ENCODE results near the gene THAP7. TPM values are rescaled to one million over a fixed set of nuclear protein-coding genes. Genes with fewer than 3 reads are reported as not detected.

The THAP7 gene
- total RNA-seq, 1 donor from 2014 or later = 22.0 TPM

DNA sequence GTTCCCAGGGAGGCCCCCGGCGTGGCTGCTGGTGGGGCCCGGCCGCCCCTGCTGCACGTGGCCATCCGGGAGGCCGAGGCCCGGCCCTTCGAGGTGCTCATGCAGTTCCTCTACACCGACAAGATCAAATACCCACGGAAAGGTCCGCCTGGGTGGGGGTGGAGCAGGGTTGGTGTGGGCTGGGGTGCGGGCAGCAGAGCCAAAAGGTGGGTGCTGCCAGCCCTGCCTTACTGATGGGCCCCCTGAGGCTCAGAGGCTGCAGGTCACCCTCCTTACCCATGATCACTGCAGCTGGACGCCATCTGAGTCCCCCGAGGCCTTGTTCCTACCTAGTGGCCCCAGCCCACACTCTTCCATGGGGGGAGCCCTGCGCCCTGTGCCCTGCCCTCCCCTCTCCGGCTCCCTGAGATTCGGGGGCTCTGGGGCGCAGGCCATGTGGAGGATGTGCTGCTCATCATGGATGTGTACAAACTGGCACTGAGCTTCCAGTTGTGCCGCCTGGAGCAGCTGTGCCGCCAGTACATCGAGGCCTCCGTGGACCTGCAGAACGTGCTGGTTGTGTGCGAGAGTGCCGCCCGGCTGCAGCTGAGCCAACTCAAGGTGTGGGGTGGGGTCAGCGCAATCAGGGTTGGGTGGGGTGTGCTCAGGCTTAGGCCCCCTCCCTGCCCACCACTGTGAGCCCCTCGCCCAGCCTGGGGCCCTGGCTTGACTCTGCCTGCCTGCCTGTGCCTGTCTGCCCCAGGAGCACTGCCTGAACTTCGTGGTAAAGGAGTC is 7.6 kb downstream of the THAP7 start:
- Mint-ChIP-seq H3K36me3 (peaks cover 5% of the 10 kb centered on the region), H3K27ac (no peak overlapping the region), H3K4me1 (no peaks in the 10 kb centered on the region), H3K27me3 (ENCODE audit: low read depth) (no peaks in the 10 kb centered on the region), H3K9me3 (no peaks in the 10 kb centered on the region), H3K4me3 (no peak overlapping the region)
- TF ChIP-seq, protein P1, sequence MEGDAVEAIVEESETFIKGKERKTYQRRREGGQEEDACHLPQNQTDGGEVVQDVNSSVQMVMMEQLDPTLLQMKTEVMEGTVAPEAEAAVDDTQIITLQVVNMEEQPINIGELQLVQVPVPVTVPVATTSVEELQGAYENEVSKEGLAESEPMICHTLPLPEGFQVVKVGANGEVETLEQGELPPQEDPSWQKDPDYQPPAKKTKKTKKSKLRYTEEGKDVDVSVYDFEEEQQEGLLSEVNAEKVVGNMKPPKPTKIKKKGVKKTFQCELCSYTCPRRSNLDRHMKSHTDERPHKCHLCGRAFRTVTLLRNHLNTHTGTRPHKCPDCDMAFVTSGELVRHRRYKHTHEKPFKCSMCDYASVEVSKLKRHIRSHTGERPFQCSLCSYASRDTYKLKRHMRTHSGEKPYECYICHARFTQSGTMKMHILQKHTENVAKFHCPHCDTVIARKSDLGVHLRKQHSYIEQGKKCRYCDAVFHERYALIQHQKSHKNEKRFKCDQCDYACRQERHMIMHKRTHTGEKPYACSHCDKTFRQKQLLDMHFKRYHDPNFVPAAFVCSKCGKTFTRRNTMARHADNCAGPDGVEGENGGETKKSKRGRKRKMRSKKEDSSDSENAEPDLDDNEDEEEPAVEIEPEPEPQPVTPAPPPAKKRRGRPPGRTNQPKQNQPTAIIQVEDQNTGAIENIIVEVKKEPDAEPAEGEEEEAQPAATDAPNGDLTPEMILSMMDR (IDR thresholded peaks at IDR 0.05; ENCODE audit: unreplicated experiment) = no peak
- DNase-seq (ENCODE audit: low spot score in 2 of 2, unreplicated experiment in 2 of 2) = no peak

DNA sequence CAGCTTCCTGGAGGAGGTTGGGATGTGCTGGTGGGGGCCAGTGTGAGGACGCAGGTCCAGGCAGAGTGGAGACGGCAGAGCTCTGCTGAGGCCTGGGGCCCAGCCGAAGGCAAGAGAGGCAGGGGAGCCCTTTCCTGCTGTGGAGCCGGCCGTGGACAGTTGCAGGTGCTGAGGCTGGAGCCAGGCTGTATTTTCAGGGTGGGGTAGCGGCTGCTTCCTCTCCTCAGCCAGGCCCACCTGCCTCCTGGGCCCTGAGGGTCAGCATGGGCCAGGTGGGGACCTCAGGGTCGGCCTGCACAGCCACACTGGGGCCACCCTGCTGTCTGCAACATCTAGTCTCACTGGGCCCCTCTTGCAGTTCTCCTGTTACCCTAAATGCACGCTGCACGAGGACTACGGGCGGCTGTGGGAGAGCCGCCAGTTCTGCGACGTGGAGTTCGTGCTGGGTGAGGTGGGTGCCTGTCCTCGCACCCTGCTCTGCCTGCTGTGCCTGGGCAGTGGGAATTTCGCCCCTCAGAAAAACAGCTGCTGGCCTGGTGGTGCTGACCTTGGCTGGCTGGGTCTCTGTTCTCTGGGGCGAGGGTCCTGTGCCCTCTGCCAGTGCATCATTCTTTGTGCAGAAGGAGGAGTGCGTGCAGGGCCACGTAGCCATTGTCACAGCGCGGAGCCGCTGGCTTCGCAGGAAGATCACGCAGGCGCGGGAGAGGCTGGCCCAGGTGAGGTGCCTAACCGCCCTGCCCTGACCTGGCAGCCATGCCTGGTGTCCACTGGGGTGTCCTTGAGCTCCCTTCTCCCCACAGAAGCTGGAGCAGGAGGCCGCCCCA is 8.4 kb downstream of the THAP7 start:
- H3K27me3 Mint-ChIP-seq (ENCODE audit: low read depth) = no peaks in the 10 kb centered on the region
- no peak overlapping the region for H3K4me3 Mint-ChIP-seq
- H3K36me3 Mint-ChIP-seq = peaks cover 5% of the 10 kb centered on the region
- no peaks in the 10 kb centered on the region for H3K4me1 Mint-ChIP-seq
- no peak overlapping the region for H3K27ac Mint-ChIP-seq
- TF ChIP-seq, protein P1 (IDR thresholded peaks at IDR 0.05; ENCODE audit: unreplicated experiment) = no peak
- DNase-seq (ENCODE audit: low spot score in 2 of 2, unreplicated experiment in 2 of 2) = no peak
- no peaks in the 10 kb centered on the region for H3K9me3 Mint-ChIP-seq

DNA sequence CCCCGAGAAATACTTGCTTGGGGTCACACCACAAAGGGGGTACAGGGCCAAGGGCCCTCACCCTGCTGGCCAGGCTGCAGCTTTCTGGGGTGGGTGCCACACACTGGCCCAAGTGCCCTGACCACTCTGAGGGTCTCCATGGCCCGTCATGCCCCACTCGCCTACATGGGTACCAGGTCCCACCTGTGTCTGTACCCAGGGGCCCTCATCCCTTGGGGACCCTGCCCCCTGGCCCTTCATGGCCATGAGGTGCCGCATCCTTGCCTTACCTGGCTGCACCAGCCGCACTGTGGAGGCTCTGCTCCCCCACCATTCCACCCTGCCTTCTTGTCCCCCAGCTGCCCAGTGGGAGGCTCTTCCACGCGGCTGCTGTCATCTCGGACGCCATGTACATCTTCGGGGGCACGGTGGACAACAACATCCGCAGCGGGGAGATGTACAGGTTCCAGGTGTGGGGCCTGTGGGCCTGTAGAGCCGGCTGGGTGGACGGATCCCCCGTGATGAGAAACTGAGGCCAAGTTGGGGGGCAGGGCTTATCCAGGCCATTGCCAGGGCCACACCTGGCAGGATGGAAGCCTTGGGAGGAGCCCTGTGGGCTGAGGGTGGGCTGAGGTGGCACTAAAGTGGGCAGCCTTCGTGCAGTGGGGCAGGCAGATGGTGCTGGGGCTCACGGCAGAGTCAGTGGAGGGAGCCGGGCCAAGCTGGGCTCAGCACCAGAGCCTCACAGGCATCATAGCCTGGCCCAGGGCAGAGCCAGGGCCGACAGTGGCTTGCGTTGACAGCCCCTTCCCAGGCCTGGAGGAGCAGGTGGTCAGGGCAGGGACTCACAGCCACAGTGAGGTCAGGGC is 9.2 kb downstream of the THAP7 start:
- H3K27me3 Mint-ChIP-seq (ENCODE audit: low read depth) = no peaks in the 10 kb centered on the region
- H3K4me3 Mint-ChIP-seq = no peak overlapping the region
- H3K27ac Mint-ChIP-seq = no peak overlapping the region
- no peaks in the 10 kb centered on the region for H3K9me3 Mint-ChIP-seq
- TF ChIP-seq, protein P1 (IDR thresholded peaks at IDR 0.05; ENCODE audit: unreplicated experiment) = no peak
- H3K36me3 Mint-ChIP-seq = peaks cover 10% of the 10 kb centered on the region
- DNase-seq (ENCODE audit: low spot score in 2 of 2, unreplicated experiment in 2 of 2) = no peak
- H3K4me1 Mint-ChIP-seq = no peaks in the 10 kb centered on the region

DNA sequence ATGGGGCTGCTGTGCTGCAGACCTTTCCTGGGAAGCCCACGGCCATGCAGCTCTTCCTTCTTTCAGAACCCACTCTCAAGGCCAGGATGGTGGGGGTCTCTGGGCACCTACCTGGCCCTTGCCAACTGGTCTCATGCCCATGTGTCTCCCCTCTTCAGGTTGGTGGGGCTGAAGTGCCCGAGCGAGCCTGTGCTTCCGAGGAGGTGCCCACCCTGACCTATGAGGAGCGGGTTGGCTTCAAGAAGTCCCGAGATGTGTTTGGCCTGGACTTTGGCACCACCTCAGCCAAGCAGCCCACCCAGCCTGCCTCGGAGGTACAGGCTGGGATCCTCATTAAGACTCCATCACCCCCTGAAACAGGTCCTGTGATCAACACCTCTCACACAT is 9.9 kb downstream of the THAP7 start:
- H3K4me1 Mint-ChIP-seq = no peaks in the 10 kb centered on the region
- H3K4me3 Mint-ChIP-seq = no peak overlapping the region
- H3K9me3 Mint-ChIP-seq = no peaks in the 10 kb centered on the region
- peaks cover 13% of the 10 kb centered on the region for H3K36me3 Mint-ChIP-seq
- no peak overlapping the region for H3K27ac Mint-ChIP-seq
- DNase-seq (ENCODE audit: low spot score in 2 of 2, unreplicated experiment in 2 of 2) = no peak
- TF ChIP-seq, protein P1 (IDR thresholded peaks at IDR 0.05; ENCODE audit: unreplicated experiment) = no peak
- H3K27me3 Mint-ChIP-seq (ENCODE audit: low read depth) = no peaks in the 10 kb centered on the region

DNA sequence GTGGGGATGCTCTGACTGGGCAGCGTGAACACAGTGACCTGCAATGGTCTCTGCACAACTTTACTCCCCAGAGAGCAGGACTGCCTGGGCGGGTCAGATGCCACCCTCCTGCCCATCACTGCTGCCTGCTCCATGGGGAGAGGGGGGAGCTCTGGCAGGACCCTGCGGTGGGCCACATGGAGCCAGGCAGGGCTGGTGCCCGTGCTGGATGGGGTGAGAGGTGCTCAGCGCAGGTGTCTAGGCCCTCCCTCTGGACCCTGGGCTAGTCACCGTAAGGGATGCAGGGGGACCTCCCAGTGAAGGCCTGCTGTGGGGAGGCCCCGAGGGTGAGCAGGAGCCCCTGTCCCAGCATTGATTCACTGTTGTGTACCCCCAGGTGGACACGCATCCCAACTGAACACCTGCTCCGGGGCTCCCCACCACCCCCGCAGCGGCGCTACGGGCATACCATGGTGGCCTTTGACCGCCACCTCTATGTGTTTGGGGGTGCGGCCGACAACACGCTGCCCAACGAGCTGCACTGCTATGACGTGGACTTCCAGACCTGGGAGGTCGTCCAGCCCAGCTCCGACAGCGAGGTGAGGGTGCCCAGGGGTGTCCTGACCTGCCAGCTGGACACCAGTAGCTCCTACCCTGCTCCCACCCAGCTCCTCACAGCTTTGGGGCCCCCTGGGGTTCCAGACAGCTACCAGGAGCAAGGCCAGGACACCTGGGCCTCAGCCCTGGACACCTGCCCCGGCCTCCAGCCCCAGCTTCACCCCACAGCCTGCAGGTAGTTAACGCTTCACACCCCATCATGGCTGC is 10.5 kb downstream of the THAP7 start:
- peaks cover 17% of the 10 kb centered on the region for H3K36me3 Mint-ChIP-seq
- TF ChIP-seq, protein P1 (IDR thresholded peaks at IDR 0.05; ENCODE audit: unreplicated experiment) = no peak
- no peak overlapping the region for H3K4me3 Mint-ChIP-seq
- no peaks in the 10 kb centered on the region for H3K9me3 Mint-ChIP-seq
- H3K27ac Mint-ChIP-seq = no peak overlapping the region
- no peak for DNase-seq (ENCODE audit: low spot score in 2 of 2, unreplicated experiment in 2 of 2)
- no peaks in the 10 kb centered on the region for H3K4me1 Mint-ChIP-seq
- H3K27me3 Mint-ChIP-seq (ENCODE audit: low read depth) = no peaks in the 10 kb centered on the region
